WTC11 (cell line): ENCODE results near the gene ABITRAM. TPM values are rescaled to one million over a fixed set of nuclear protein-coding genes. Genes with fewer than 3 reads are reported as not detected.

ENCODE experiments used
- ATAC-seq: fragments of 200-7000 bp; cut with Tn5 transposase; 2 replicates; pipeline ENCODE4 v1.10.0; 2021; ENCODE audit warnings: mild to moderate bottlenecking, moderate library complexity
- CTCF ChIA-PET: fragments of 300-600 bp; sonication (Branson Sonifier 250); formaldehyde crosslinking; loops from one replicate; lab custom pipeline; 2021; ENCODE audit warnings: antibody characterized with exemption; lab: Charles Lee
- POLR2A ChIA-PET: fragments of 350-600 bp; sonication (Branson Sonifier 250); formaldehyde crosslinking; loops from one replicate; lab custom pipeline; 2021; ENCODE audit warnings: antibody characterized with exemption; lab: Charles Lee
- DNase-seq: peaks from one replicate; pipeline ENCODE4 v3.0.0; 2021; ENCODE audit warnings: low spot score
- H3K27ac Mint-ChIP-seq: 2 replicates; pipeline ENCODE4 v1.8.0; 2021; ENCODE audit warnings: mixed read lengths
- H3K27me3 Mint-ChIP-seq: 2 replicates; pipeline ENCODE4 v1.8.0; 2021; ENCODE audit warnings: low read depth, mild to moderate bottlenecking, moderate library complexity, mixed read lengths
- H3K36me3 Mint-ChIP-seq: 2 replicates; pipeline ENCODE4 v1.8.0; 2021; ENCODE audit warnings: mixed read lengths
- H3K4me1 Mint-ChIP-seq: 2 replicates; pipeline ENCODE4 v1.8.0; 2022; ENCODE audit warnings: mixed read lengths
- H3K4me3 Mint-ChIP-seq: 2 replicates; pipeline ENCODE4 v1.8.0; 2021; ENCODE audit warnings: mild to moderate bottlenecking, moderate library complexity, mixed read lengths
- H3K9me3 Mint-ChIP-seq: 2 replicates; pipeline ENCODE4 v1.8.0; 2021; ENCODE audit warnings: mixed read lengths
- CBFB ChIP-seq: sonication (generic); formaldehyde crosslinking; IDR thresholded peaks from 2 replicates; pipeline ENCODE4 v1.8.1; 2022; ENCODE audit warnings: mild to moderate bottlenecking, low read depth, missing genetic modification reagents
- CREB1 ChIP-seq: sonication (generic); formaldehyde crosslinking; IDR thresholded peaks from 2 replicates; pipeline ENCODE4 v1.8.0; 2023; ENCODE audit warnings: mild to moderate bottlenecking, missing genetic modification reagents
- EMX1 ChIP-seq: fragments of 250-450 bp; sonication (Bioruptor Pico); IDR thresholded peaks from 2 replicates; pipeline ENCODE4 v1.8.0; 2021; ENCODE audit warnings: mild to moderate bottlenecking
- FOXJ3 ChIP-seq: sonication (generic); formaldehyde crosslinking; IDR thresholded peaks from 2 replicates; pipeline ENCODE4 v1.9.0; 2021; ENCODE audit warnings: missing genetic modification reagents, mild to moderate bottlenecking, borderline replicate concordance
- JUN ChIP-seq: sonication (generic); formaldehyde crosslinking; IDR thresholded peaks from 2 replicates; pipeline ENCODE4 v1.8.0; 2023; ENCODE audit warnings: mild to moderate bottlenecking, missing genetic modification reagents
- MXD4 ChIP-seq: fragments of 250-450 bp; sonication (Bioruptor Pico); IDR thresholded peaks from 2 replicates; pipeline ENCODE4 v1.8.0; 2021; ENCODE audit warnings: mild to moderate bottlenecking, moderate library complexity, borderline replicate concordance
- NR2C2 ChIP-seq: sonication (generic); formaldehyde crosslinking; IDR thresholded peaks from 2 replicates; pipeline ENCODE4 v1.8.0; 2022; ENCODE audit warnings: mild to moderate bottlenecking, missing genetic modification reagents
- NR3C1 ChIP-seq: sonication (generic); formaldehyde crosslinking; conservative IDR thresholded peaks from 2 replicates; pipeline ENCODE4 v1.8.1; 2023; ENCODE audit warnings: low read depth, mild to moderate bottlenecking, missing genetic modification reagents
- SOX15 ChIP-seq: fragments of 250-450 bp; sonication (Bioruptor Pico); IDR thresholded peaks from 2 replicates; pipeline ENCODE4 v1.9.0; 2021; ENCODE audit warnings: mild to moderate bottlenecking
- TEAD1 ChIP-seq: sonication (generic); formaldehyde crosslinking; IDR thresholded peaks from 2 replicates; pipeline ENCODE4 v1.8.0; 2022; ENCODE audit warnings: mild to moderate bottlenecking, missing genetic modification reagents
- ZNF121 ChIP-seq: sonication (generic); formaldehyde crosslinking; IDR thresholded peaks from 2 replicates; pipeline ENCODE4 v1.8.0; 2023; ENCODE audit warnings: missing genetic modification reagents
- ZNF138 ChIP-seq: sonication (generic); formaldehyde crosslinking; conservative IDR thresholded peaks from 2 replicates; pipeline ENCODE4 v1.8.1; 2022; ENCODE audit warnings: mild to moderate bottlenecking, moderate library complexity, missing genetic modification reagents
- ZNF232 ChIP-seq: sonication (generic); formaldehyde crosslinking; IDR thresholded peaks from 2 replicates; pipeline ENCODE4 v1.8.0; 2022; ENCODE audit warnings: mild to moderate bottlenecking, missing genetic modification reagents
- ZNF263 ChIP-seq: sonication (generic); formaldehyde crosslinking; IDR thresholded peaks from 2 replicates; pipeline ENCODE4 v1.8.1; 2022; ENCODE audit warnings: low read depth, mild to moderate bottlenecking, moderate library complexity, missing genetic modification reagents
- ZNF416 ChIP-seq: fragments of 250-450 bp; sonication (Bioruptor Pico); IDR thresholded peaks from 2 replicates; pipeline ENCODE4 v1.9.0; 2021; ENCODE audit warnings: mild to moderate bottlenecking, inconsistent platforms
- total RNA-seq: library from RNA; stranded (reverse); gene quantifications from 3 replicates; pipeline ENCODE4 v1.2.3, GENCODE V29; 2021
- TF ChIP-seq, protein P1 (sequence below): sonication (generic); formaldehyde crosslinking; IDR thresholded peaks from 2 replicates; pipeline ENCODE4 v1.8.1; 2023; ENCODE audit warnings: mild to moderate bottlenecking, missing genetic modification reagents
- TF ChIP-seq, protein P2 (sequence below): sonication (generic); formaldehyde crosslinking; IDR thresholded peaks from 2 replicates; pipeline ENCODE4 v1.8.1; 2022; ENCODE audit warnings: mild to moderate bottlenecking, missing genetic modification reagents, moderate library complexity, borderline replicate concordance
- TF ChIP-seq, protein P3 (sequence below): sonication (generic); formaldehyde crosslinking; IDR thresholded peaks from 2 replicates; pipeline ENCODE4 v1.8.1; 2023; ENCODE audit warnings: mild to moderate bottlenecking, missing genetic modification reagents, moderate library complexity
- TF ChIP-seq, protein P4 (sequence below): sonication (generic); formaldehyde crosslinking; IDR thresholded peaks from 2 replicates; pipeline ENCODE4 v1.8.1; 2022; ENCODE audit warnings: mild to moderate bottlenecking, moderate library complexity, missing genetic modification reagents
- TF ChIP-seq, protein P5 (sequence below): fragments of 250-450 bp; sonication (Bioruptor Pico); IDR thresholded peaks from 2 replicates; pipeline ENCODE4 v1.9.0; 2021; ENCODE audit warnings: mild to moderate bottlenecking
- TF ChIP-seq, protein P6 (sequence below): sonication (generic); formaldehyde crosslinking; IDR thresholded peaks from 2 replicates; pipeline ENCODE4 v1.8.1; 2023; ENCODE audit warnings: mild to moderate bottlenecking, moderate library complexity, missing genetic modification reagents

The ABITRAM gene
- total RNA-seq, 1 experiment from 2014 or later: 4.6 TPM

DNA sequence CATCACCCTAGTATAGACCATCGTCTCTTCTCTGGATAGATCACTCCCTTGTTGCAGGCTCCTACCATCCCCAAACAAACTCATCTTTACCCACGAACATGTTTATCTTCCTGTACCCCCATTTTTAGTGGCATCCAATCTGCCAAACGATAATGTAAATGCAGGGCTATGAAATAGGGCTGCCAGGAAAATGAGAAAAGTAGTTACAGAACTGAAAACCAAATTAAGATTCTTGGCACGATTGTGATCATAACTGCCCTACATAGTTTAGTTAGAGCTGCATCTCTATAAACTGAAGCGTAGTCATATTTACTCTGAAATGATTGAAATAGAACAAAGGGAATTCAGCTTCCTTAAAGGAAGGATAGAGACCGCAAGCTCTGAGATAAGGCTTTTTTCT lies 26.1 kb downstream of the ABITRAM start (continued):
- TF ChIP-seq FOXJ3 (no peak), ZNF121 (CRISPR knock-in tag) (no peak), ZNF138 (CRISPR knock-in tag) (no peak), NR3C1 (CRISPR knock-in tag) (no peak), ZNF232 (CRISPR knock-in tag) (no peak)
- TF ChIP-seq, protein P1, sequence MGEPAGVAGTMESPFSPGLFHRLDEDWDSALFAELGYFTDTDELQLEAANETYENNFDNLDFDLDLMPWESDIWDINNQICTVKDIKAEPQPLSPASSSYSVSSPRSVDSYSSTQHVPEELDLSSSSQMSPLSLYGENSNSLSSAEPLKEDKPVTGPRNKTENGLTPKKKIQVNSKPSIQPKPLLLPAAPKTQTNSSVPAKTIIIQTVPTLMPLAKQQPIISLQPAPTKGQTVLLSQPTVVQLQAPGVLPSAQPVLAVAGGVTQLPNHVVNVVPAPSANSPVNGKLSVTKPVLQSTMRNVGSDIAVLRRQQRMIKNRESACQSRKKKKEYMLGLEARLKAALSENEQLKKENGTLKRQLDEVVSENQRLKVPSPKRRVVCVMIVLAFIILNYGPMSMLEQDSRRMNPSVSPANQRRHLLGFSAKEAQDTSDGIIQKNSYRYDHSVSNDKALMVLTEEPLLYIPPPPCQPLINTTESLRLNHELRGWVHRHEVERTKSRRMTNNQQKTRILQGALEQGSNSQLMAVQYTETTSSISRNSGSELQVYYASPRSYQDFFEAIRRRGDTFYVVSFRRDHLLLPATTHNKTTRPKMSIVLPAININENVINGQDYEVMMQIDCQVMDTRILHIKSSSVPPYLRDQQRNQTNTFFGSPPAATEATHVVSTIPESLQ (CRISPR knock-in tag): no peak
- TF ChIP-seq, protein P2, sequence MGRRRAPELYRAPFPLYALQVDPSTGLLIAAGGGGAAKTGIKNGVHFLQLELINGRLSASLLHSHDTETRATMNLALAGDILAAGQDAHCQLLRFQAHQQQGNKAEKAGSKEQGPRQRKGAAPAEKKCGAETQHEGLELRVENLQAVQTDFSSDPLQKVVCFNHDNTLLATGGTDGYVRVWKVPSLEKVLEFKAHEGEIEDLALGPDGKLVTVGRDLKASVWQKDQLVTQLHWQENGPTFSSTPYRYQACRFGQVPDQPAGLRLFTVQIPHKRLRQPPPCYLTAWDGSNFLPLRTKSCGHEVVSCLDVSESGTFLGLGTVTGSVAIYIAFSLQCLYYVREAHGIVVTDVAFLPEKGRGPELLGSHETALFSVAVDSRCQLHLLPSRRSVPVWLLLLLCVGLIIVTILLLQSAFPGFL (CRISPR knock-in tag): no peak
- TF ChIP-seq, all 79 proteins: peak for 0

DNA sequence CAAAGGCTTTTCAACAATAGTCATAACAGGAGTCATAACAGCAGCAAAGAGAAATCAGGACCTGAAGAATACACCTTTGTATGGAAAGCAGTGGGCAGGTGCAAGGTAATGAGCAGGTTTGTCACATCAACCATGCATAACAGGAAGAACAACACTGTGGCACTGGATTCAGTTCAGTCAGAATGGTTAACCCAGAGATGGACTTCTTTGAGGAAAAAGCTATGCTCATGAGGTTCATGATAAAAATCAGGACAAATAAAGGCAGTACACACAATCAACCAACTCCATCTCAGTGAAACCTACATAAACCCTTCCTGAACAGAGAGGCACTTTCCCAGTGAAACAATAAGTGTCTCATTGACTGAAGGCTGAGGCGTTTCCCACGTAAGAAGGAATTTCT lies 27.0 kb downstream of the ABITRAM start:
- H3K27me3 Mint-ChIP-seq: no peaks in the 10 kb centered on the region
- no peaks in the 10 kb centered on the region for H3K9me3 Mint-ChIP-seq
- DNase-seq (no peak), ATAC-seq (no peak)
- H3K4me3 Mint-ChIP-seq: no peak overlapping the region
- no peak overlapping the region for H3K27ac Mint-ChIP-seq
- POLR2A ChIA-PET: no interaction called here
- H3K36me3 Mint-ChIP-seq: peaks cover 3% of the 10 kb centered on the region
- H3K4me1 Mint-ChIP-seq: no peaks in the 10 kb centered on the region
- CTCF ChIA-PET: interaction anchor here (2.0 kb wide), 1 partner anchor 10 kb away, joined by 5 read pairs; no protein-coding TSS in a partner anchor
- no peak for TF ChIP-seq SOX15 (CRISPR knock-in tag)
- TF ChIP-seq JUN: no peak
- TF ChIP-seq NR2C2 (CRISPR knock-in tag): no peak
- no peak for TF ChIP-seq CREB1 (CRISPR knock-in tag)
- no peak for TF ChIP-seq EMX1 (CRISPR knock-in tag)
- no peak for TF ChIP-seq ZNF416 (CRISPR knock-in tag)

DNA sequence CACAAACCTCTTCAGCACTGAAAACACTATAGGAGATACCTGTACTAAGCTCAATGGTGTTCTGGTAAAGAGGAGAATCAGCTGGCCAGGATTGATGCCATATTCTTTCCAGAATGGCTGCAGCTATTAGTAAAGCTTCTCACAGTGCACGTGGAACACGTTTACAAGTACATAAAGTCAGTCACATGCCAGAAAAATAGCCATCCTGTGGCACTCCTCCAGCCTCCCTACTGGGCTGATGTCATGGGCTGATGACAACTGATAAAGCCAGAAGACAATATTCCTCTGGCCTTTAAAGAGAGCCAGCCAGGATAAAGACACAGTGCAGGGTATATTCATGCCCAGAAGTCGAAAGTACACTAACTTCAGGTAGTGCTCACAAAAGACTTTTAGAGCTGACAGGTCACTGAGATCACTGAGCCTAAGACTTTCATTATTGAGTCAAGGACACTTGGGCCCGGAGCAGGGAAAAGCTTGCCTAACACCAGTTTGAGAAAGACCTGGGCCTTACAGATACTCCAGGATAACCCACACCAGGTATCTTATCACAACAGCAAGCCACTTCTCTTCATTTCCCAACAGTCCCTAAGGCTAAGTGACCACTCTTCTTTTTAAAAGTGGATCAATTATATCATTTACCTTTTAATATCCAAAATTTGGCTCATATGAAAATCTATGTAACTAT lies 29.4 kb downstream of the ABITRAM start:
- Mint-ChIP-seq H3K36me3 (peaks cover 3% of the 10 kb centered on the region), H3K27ac (no peak overlapping the region), H3K4me1 (no peaks in the 10 kb centered on the region), H3K9me3 (no peaks in the 10 kb centered on the region), H3K4me3 (no peak overlapping the region), H3K27me3 (no peaks in the 10 kb centered on the region)
- ATAC-seq: no peak
- POLR2A ChIA-PET: no interaction called here
- CTCF ChIA-PET: interaction anchor here (1.6 kb wide), 1 partner anchor 12 kb away, joined by 7 read pairs; no protein-coding TSS in a partner anchor
- no peak for DNase-seq
- TF ChIP-seq, protein P3, sequence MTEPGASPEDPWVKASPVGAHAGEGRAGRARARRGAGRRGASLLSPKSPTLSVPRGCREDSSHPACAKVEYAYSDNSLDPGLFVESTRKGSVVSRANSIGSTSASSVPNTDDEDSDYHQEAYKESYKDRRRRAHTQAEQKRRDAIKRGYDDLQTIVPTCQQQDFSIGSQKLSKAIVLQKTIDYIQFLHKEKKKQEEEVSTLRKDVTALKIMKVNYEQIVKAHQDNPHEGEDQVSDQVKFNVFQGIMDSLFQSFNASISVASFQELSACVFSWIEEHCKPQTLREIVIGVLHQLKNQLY (CRISPR knock-in tag): no peak
- TF ChIP-seq MXD4 (CRISPR knock-in tag): no peak
- TF ChIP-seq, protein P4, sequence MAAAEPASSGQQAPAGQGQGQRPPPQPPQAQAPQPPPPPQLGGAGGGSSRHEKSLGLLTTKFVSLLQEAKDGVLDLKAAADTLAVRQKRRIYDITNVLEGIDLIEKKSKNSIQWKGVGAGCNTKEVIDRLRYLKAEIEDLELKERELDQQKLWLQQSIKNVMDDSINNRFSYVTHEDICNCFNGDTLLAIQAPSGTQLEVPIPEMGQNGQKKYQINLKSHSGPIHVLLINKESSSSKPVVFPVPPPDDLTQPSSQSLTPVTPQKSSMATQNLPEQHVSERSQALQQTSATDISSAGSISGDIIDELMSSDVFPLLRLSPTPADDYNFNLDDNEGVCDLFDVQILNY: no peak
- TF ChIP-seq SOX15 (CRISPR knock-in tag): no peak
- TF ChIP-seq, protein P5, sequence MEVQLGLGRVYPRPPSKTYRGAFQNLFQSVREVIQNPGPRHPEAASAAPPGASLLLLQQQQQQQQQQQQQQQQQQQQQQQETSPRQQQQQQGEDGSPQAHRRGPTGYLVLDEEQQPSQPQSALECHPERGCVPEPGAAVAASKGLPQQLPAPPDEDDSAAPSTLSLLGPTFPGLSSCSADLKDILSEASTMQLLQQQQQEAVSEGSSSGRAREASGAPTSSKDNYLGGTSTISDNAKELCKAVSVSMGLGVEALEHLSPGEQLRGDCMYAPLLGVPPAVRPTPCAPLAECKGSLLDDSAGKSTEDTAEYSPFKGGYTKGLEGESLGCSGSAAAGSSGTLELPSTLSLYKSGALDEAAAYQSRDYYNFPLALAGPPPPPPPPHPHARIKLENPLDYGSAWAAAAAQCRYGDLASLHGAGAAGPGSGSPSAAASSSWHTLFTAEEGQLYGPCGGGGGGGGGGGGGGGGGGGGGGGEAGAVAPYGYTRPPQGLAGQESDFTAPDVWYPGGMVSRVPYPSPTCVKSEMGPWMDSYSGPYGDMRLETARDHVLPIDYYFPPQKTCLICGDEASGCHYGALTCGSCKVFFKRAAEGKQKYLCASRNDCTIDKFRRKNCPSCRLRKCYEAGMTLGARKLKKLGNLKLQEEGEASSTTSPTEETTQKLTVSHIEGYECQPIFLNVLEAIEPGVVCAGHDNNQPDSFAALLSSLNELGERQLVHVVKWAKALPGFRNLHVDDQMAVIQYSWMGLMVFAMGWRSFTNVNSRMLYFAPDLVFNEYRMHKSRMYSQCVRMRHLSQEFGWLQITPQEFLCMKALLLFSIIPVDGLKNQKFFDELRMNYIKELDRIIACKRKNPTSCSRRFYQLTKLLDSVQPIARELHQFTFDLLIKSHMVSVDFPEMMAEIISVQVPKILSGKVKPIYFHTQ (CRISPR knock-in tag): no peak
- TF ChIP-seq ZNF263: no peak
- no peak for TF ChIP-seq TEAD1 (CRISPR knock-in tag)
- no peak for TF ChIP-seq EMX1 (CRISPR knock-in tag)
- TF ChIP-seq, protein P6, sequence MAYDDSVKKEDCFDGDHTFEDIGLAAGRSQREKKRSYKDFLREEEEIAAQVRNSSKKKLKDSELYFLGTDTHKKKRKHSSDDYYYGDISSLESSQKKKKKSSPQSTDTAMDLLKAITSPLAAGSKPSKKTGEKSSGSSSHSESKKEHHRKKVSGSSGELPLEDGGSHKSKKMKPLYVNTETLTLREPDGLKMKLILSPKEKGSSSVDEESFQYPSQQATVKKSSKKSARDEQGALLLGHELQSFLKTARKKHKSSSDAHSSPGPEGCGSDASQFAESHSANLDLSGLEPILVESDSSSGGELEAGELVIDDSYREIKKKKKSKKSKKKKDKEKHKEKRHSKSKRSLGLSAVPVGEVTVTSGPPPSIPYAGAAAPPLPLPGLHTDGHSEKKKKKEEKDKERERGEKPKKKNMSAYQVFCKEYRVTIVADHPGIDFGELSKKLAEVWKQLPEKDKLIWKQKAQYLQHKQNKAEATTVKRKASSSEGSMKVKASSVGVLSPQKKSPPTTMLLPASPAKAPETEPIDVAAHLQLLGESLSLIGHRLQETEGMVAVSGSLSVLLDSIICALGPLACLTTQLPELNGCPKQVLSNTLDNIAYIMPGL (CRISPR knock-in tag): no peak
- TF ChIP-seq, protein P2 (CRISPR knock-in tag): no peak
- TF ChIP-seq CBFB (CRISPR knock-in tag): no peak
